HepG2 (cell line): Measurements from ENCODE around the gene AREL1.

Experiments
- DR1 ChIP-seq: sonication (generic); formaldehyde crosslinking; IDR thresholded peaks from 2 replicates; pipeline ENCODE4 v1.8.0; 2021; ENCODE audit warnings: mild to moderate bottlenecking, missing genetic modification reagents, inconsistent platforms
- ELF4 ChIP-seq: sonication (generic); formaldehyde crosslinking; IDR thresholded peaks from 2 replicates; pipeline ENCODE4 v1.5.0; 2020; ENCODE audit warnings: missing genetic modification reagents, mild to moderate bottlenecking, moderate library complexity, borderline replicate concordance
- KLF13 ChIP-seq: sonication (generic); formaldehyde crosslinking; IDR thresholded peaks from 2 replicates; pipeline ENCODE4 v1.4.0; 2020; ENCODE audit warnings: mild to moderate bottlenecking, missing genetic modification reagents
- POLR2A ChIP-seq, 2 experiments: IDR thresholded peaks; 2 replicates each; pipeline ENCODE4 v1.6.1; 2011; ENCODE audit warnings: low read depth in 2 of 2, low read length in 2 of 2, mild to moderate bottlenecking in 1 of 2, moderate library complexity in 1 of 2; ENCODE audit not compliant: insufficient read depth in 1 of 2
- ZBTB7A ChIP-seq: sonication (generic); formaldehyde crosslinking; IDR thresholded peaks from 2 replicates; pipeline ENCODE4 v1.8.0; 2022; ENCODE audit warnings: mild to moderate bottlenecking, missing genetic modification reagents
- TF ChIP-seq, protein P1 (sequence below): sonication (generic); formaldehyde crosslinking; IDR thresholded peaks from 2 replicates; pipeline ENCODE4 v1.5.0; 2020; ENCODE audit warnings: mild to moderate bottlenecking, missing genetic modification reagents, moderate library complexity

DNA sequence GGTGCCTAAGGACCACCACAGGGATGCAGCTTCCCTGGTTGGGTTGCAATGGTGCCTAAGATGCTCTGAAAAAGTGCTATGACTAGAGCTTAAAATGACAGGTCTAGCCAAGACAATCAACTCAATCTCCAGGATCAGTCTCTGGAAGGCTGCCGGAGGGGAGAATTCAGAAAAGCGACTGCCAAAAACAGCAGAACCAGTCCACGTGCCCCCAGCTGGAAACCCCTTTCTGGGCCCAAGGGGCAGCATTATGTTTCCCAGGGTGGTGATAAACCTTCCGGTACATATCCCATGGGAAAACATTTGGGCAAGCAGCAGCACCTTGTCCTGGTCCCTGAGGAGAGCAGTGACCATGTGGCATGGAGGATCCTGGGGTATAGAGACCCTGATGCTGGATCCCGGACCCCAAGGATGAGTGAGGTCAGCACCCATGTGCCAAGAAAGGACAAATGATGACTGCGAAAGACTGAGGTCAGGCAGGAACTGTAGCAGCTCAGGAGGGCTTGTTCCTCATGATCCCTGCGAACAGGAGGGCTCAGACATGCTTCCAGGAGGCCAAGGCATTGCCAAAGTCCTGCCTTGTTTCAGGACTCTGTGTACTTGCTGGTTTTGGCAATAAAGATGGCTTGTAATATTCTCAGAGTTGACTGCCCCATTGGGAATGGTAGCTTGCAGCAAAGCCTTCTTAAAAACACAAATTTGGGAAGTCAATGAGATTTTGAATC, 51.0 kb downstream of the AREL1 start:
- TF ChIP-seq, protein P1, sequence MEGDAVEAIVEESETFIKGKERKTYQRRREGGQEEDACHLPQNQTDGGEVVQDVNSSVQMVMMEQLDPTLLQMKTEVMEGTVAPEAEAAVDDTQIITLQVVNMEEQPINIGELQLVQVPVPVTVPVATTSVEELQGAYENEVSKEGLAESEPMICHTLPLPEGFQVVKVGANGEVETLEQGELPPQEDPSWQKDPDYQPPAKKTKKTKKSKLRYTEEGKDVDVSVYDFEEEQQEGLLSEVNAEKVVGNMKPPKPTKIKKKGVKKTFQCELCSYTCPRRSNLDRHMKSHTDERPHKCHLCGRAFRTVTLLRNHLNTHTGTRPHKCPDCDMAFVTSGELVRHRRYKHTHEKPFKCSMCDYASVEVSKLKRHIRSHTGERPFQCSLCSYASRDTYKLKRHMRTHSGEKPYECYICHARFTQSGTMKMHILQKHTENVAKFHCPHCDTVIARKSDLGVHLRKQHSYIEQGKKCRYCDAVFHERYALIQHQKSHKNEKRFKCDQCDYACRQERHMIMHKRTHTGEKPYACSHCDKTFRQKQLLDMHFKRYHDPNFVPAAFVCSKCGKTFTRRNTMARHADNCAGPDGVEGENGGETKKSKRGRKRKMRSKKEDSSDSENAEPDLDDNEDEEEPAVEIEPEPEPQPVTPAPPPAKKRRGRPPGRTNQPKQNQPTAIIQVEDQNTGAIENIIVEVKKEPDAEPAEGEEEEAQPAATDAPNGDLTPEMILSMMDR = no peak
- TF ChIP-seq ZBTB7A (no peak), ELF4 (no peak), POLR2A (IDR thresholded peaks at IDR 0.05; ENCODE audit: insufficient read depth in 1 of 2, low read depth in 2 of 2, low read length in 2 of 2) (no peak), KLF13 (CRISPR knock-in tag) (no peak), DR1 (CRISPR knock-in tag) (no peak)
